Fibroblast of skin of left biceps (primary cell): ENCODE results near the gene PHACTR1.
A peak's percentile ranks its signal among the peaks of the same experiment; 100 is the strongest.
"Not testable (repeated sequence)": the region's sequence is repeated elsewhere in the genome, so short reads cannot be mapped to it uniquely, and the experiment has no call there.

Source experiments
- DNase-seq, 2 experiments: peaks; one replicate each; pipeline ENCODE4 v3.0.0-alpha.2; 2013; ENCODE audit warnings: low read depth in 2 of 2

PHACTR1 gene

GRCh38 chr6:13235339-13235738, 518.8 kb downstream of the PHACTR1 start:
- no peak for DNase-seq

- no peak for DNase-seq
Measured at GRCh38 chr6:13237318-13237717, 520.8 kb downstream of the PHACTR1 start.

- DNase-seq, result no peak
Measured at GRCh38 chr6:13238017-13238416, 521.5 kb downstream of the PHACTR1 start.

GRCh38 chr6:13238640-13239216, 522.2 kb downstream of the PHACTR1 start:
- no peak for DNase-seq

GRCh38 chr6:13239530-13240455, 523.2 kb downstream of the PHACTR1 start:
- no peak for DNase-seq

GRCh38 chr6:13241364-13241763, 524.8 kb downstream of the PHACTR1 start:
- DNase-seq, result no peak

- no peak for DNase-seq
Measured at GRCh38 chr6:13242178-13242577, 525.6 kb downstream of the PHACTR1 start.

- no peak for DNase-seq
Measured at GRCh38 chr6:13242590-13242989, 526.0 kb downstream of the PHACTR1 start.

- no peak for DNase-seq
Measured at GRCh38 chr6:13243033-13243432, 526.5 kb downstream of the PHACTR1 start.

GRCh38 chr6:13243745-13244144, 527.2 kb downstream of the PHACTR1 start:
- DNase-seq, result not testable (repeated sequence)

- no peak for DNase-seq
Measured at GRCh38 chr6:13247627-13248026, 531.1 kb downstream of the PHACTR1 start.

- peak; percentile 40 to 41 for DNase-seq
Measured at GRCh38 chr6:13248053-13248452, 531.5 kb downstream of the PHACTR1 start.

GRCh38 chr6:13248584-13248985, 532.0 kb downstream of the PHACTR1 start:
- DNase-seq, result no peak

- DNase-seq, result no peak
Measured at GRCh38 chr6:13248994-13249393, 532.4 kb downstream of the PHACTR1 start.

- DNase-seq, result no peak
Measured at GRCh38 chr6:13249817-13250216, 533.2 kb downstream of the PHACTR1 start.

- no peak for DNase-seq
Measured at GRCh38 chr6:13250703-13251102, 534.1 kb downstream of the PHACTR1 start.

- DNase-seq, result no peak
Measured at GRCh38 chr6:13251242-13251641, 534.7 kb downstream of the PHACTR1 start.

GRCh38 chr6:13252790-13253189, 536.2 kb downstream of the PHACTR1 start:
- DNase-seq, result no peak

- DNase-seq, result no peak
Measured at GRCh38 chr6:13253272-13253671, 536.7 kb downstream of the PHACTR1 start.

- no peak for DNase-seq
Measured at GRCh38 chr6:13256266-13257001, 539.9 kb downstream of the PHACTR1 start.

GRCh38 chr6:13259393-13259792, 542.8 kb downstream of the PHACTR1 start:
- DNase-seq, result no peak

GRCh38 chr6:13260101-13260598, 543.6 kb downstream of the PHACTR1 start:
- no peak for DNase-seq
